MM.1S (cell line): ENCODE measurements around the gene RPS2.

Experiments used
- DNase-seq: peaks from one replicate; pipeline ENCODE4 v3.0.0-alpha.2; 2015
- H2AFZ ChIP-seq: fragments of 300-600 bp; sonication (generic); 2 replicates; pipeline ENCODE4 v1.6.0; 2016; ENCODE audit warnings: antibody characterized with exemption, low read length
- H3F3A ChIP-seq: fragments of 300-600 bp; sonication (generic); 2 replicates; pipeline ENCODE4 v1.6.1; 2016; ENCODE audit warnings: mild to moderate bottlenecking, antibody characterized with exemption, low read length, moderate library complexity, mixed read lengths; ENCODE audit not compliant: insufficient read depth
- H3K27ac ChIP-seq: fragments of 300-600 bp; sonication (generic); 2 replicates; pipeline ENCODE4 v1.5.1; 2016; ENCODE audit warnings: mild to moderate bottlenecking, low read length
- H3K27me3 ChIP-seq: fragments of 300-600 bp; sonication (generic); replicated peaks from 2 replicates; pipeline ENCODE4 v1.6.0; 2016; ENCODE audit warnings: low read length; ENCODE audit not compliant: insufficient read depth
- H3K36me3 ChIP-seq: fragments of 300-600 bp; sonication (generic); replicated peaks from 2 replicates; pipeline ENCODE4 v1.6.1; 2016; ENCODE audit warnings: mild to moderate bottlenecking, low read length, mixed read lengths; ENCODE audit not compliant: insufficient read depth
- H3K4me1 ChIP-seq: fragments of 300-600 bp; sonication (generic); 2 replicates; pipeline ENCODE4 v1.6.1; 2016; ENCODE audit warnings: low read length, mixed read lengths
- H3K4me2 ChIP-seq: fragments of 300-600 bp; sonication (generic); 2 replicates; pipeline ENCODE4 v1.6.0; 2016; ENCODE audit warnings: low read depth, low read length
- H3K4me3 ChIP-seq: fragments of 300-600 bp; sonication (generic); 2 replicates; pipeline ENCODE4 v1.5.1; 2016; ENCODE audit warnings: low read length, mixed read lengths
- H3K79me2 ChIP-seq: fragments of 300-600 bp; sonication (generic); 2 replicates; pipeline ENCODE4 v1.6.1; 2016; ENCODE audit warnings: mixed run types, low read length, mixed read lengths
- H3K9ac ChIP-seq: fragments of 300-600 bp; sonication (generic); 2 replicates; pipeline ENCODE4 v1.6.1; 2016; ENCODE audit warnings: low read length, mixed read lengths
- H3K9me2 ChIP-seq: fragments of 300-600 bp; sonication (generic); replicated peaks from 2 replicates; pipeline ENCODE4 v1.6.1; 2016; ENCODE audit warnings: mild to moderate bottlenecking, low read length, mixed read lengths; ENCODE audit not compliant: insufficient read depth
- H3K9me3 ChIP-seq: fragments of 300-600 bp; sonication (generic); replicated peaks from 2 replicates; pipeline ENCODE4 v1.6.1; 2016; ENCODE audit warnings: mild to moderate bottlenecking, low read length, mixed read lengths; ENCODE audit not compliant: insufficient read depth
- H4K20me1 ChIP-seq: fragments of 300-600 bp; sonication (generic); 2 replicates; pipeline ENCODE4 v1.6.1; 2016; ENCODE audit warnings: mild to moderate bottlenecking, low read length, moderate library complexity, mixed read lengths; ENCODE audit not compliant: insufficient read depth
- EZH2 ChIP-seq: fragments of 300-600 bp; sonication (generic); optimal IDR thresholded peaks from 2 replicates; pipeline ENCODE3; 2017; ENCODE audit warnings: low read depth, mild to moderate bottlenecking, antibody characterized with exemption, low read length, mixed read lengths
- EZH2phosphoT487 ChIP-seq: fragments of 300-600 bp; sonication (generic); IDR thresholded peaks from 2 replicates; pipeline ENCODE4 v1.6.1; 2018; ENCODE audit warnings: antibody characterized with exemption, low read length
- TF ChIP-seq, protein P1 (sequence below): fragments of 300-600 bp; sonication (generic); IDR thresholded peaks from 2 replicates; pipeline ENCODE4 v1.5.1; 2016; ENCODE audit warnings: antibody characterized with exemption, low read length, mixed read lengths

Gene RPS2

DNA sequence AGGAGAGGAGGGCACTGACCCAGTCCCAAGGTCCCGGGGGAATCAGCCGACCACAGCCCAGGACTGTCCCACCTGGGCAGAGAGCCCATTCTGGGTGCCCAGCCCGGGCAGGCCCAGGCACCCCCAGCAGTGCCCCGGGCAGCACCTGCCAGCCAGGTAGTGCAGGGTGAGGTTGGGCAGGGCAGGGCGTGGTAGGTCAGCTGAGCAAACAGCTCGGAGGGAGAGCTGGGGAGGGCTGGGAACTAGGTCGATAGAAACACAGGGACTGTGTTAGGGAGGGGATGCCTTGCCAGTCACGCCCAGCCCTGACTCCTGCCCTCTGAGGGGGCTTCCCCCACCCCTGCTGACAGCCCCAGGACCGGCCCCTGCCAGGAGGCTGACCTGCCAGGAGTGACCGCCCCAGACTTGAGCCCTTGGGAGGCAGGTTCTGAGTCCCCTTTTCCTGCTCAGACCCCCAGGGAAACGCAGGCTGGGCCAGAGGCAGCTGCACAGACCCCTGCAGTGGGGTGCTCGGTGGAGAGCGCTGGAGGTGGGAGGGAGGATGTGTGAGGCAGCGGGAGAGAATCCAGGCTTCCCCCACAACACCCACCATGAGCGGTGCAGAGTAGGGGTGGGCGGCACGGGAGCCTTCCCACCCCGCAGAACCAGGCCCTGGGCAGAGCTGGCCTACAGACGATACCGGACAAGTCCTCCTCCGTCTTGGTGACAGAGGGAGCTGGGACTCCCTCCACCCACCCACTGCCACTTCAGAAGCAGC, 51.1 kb downstream of the RPS2 start:
- peaks cover 42% of the 10 kb centered on the region for H3K27me3 ChIP-seq
- no peaks in the 10 kb centered on the region for H3K79me2 ChIP-seq
- no peaks in the 10 kb centered on the region for H3K4me1 ChIP-seq
- no peaks in the 10 kb centered on the region for H3F3A ChIP-seq
- H2AFZ ChIP-seq = no peak overlapping the region
- H3K9me3 ChIP-seq = no peaks in the 10 kb centered on the region
- TF ChIP-seq EZH2phosphoT487 (no peak), EZH2 (no peak)
- TF ChIP-seq, protein P1, sequence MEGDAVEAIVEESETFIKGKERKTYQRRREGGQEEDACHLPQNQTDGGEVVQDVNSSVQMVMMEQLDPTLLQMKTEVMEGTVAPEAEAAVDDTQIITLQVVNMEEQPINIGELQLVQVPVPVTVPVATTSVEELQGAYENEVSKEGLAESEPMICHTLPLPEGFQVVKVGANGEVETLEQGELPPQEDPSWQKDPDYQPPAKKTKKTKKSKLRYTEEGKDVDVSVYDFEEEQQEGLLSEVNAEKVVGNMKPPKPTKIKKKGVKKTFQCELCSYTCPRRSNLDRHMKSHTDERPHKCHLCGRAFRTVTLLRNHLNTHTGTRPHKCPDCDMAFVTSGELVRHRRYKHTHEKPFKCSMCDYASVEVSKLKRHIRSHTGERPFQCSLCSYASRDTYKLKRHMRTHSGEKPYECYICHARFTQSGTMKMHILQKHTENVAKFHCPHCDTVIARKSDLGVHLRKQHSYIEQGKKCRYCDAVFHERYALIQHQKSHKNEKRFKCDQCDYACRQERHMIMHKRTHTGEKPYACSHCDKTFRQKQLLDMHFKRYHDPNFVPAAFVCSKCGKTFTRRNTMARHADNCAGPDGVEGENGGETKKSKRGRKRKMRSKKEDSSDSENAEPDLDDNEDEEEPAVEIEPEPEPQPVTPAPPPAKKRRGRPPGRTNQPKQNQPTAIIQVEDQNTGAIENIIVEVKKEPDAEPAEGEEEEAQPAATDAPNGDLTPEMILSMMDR = no peak
- no peak for DNase-seq
- no peaks in the 10 kb centered on the region for H4K20me1 ChIP-seq
- H3K4me2 ChIP-seq = no peak overlapping the region
- no peak overlapping the region for H3K9ac ChIP-seq
- no peaks in the 10 kb centered on the region for H3K36me3 ChIP-seq
- H3K9me2 ChIP-seq = no peaks in the 10 kb centered on the region
- H3K4me3 ChIP-seq = no peak overlapping the region
- no peak overlapping the region for H3K27ac ChIP-seq

DNA sequence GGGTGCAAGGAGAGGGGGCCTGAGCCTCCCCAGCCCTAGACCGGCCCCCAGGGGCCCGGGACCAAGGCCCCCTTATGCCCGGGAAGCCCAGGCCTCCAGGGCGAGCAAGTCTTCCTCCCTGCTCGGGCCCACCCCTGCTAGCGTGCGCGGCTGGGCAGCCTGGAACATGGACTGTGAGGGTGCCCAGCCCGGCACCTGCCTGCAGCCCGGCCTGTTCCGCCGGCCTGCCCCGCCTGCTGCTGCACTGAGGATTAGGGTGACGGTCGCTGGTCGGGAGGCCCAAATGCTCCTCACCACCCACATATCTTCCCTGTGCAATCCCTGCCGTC, 52.4 kb downstream of the RPS2 start:
- Histone ChIP-seq H3F3A (no peaks in the 10 kb centered on the region), H3K27ac (no peak overlapping the region), H3K4me1 (no peaks in the 10 kb centered on the region), H3K9me3 (no peaks in the 10 kb centered on the region), H3K9me2 (no peaks in the 10 kb centered on the region), H4K20me1 (no peaks in the 10 kb centered on the region), H3K36me3 (no peaks in the 10 kb centered on the region), H3K9ac (no peak overlapping the region), H3K4me3 (no peak overlapping the region), H3K4me2 (no peak overlapping the region), H3K79me2 (no peaks in the 10 kb centered on the region), H3K27me3 (peaks cover 34% of the 10 kb centered on the region), H2AFZ (no peak overlapping the region)
- DNase-seq = no peak
- TF ChIP-seq, protein P1 = no peak
- TF ChIP-seq EZH2phosphoT487 (no peak), EZH2 (no peak)
